Measurements from ENCODE around the gene RPL18A. TPM values are rescaled to one million over a fixed set of nuclear protein-coding genes. Genes with fewer than 3 reads are reported as not detected.

RPL18A gene
- total and polyA plus RNA-seq, 2 of the 13 experiments (the other 11 are each of a cell fraction or from before 2014, with no cell fraction given) = 1,471 to 2,004 TPM

- TF ChIP-seq CHD4 (IDR thresholded peaks at IDR 0.05; ENCODE audit: borderline replicate concordance, low read length) (no peak), NAIF1 (CRISPR knock-in tag; IDR thresholded peaks at IDR 0.05; ENCODE audit: borderline replicate concordance) (no peak), SOX5 (CRISPR knock-in tag; IDR thresholded peaks at IDR 0.05; ENCODE audit: borderline replicate concordance) (no peak), E2F5 (CRISPR knock-in tag; conservative IDR thresholded peaks at IDR 0.05) (no peak), MAZ (IDR thresholded peaks at IDR 0.05; ENCODE audit: borderline replicate concordance, low read depth, low read length) (no peak), MAZ (CRISPR knock-in tag; IDR thresholded peaks at IDR 0.05; ENCODE audit: low read depth) (0 out of 2 replicates have a peak, but pooled peaks have one; percentile 55), SPEN (CRISPR knock-in tag; IDR thresholded peaks at IDR 0.05; ENCODE audit: low read depth) (no peak), ZNF703 (CRISPR knock-in tag; IDR thresholded peaks at IDR 0.05; ENCODE audit: borderline replicate concordance) (no peak), POGK (CRISPR knock-in tag; conservative IDR thresholded peaks at IDR 0.05) (no peak), RFXANK (CRISPR knock-in tag; IDR thresholded peaks at IDR 0.05) (no peak), PAX8 (CRISPR knock-in tag; IDR thresholded peaks at IDR 0.05; ENCODE audit: borderline replicate concordance) (no peak), MBD4 (IDR thresholded peaks at IDR 0.05; ENCODE audit: borderline replicate concordance, low read length) (0 out of 2 replicates have a peak, but pooled peaks have one; percentile 41), PAWR (CRISPR knock-in tag; IDR thresholded peaks at IDR 0.05; ENCODE audit: borderline replicate concordance) (no peak), ZNF33A (CRISPR knock-in tag; IDR thresholded peaks at IDR 0.05; ENCODE audit: borderline replicate concordance) (no peak), POLR2A (IDR thresholded peaks at IDR 0.05; ENCODE audit: insufficient read depth in 1 of 2, low read depth in 2 of 2, low read length in 2 of 2) (peak in 1 of 2 experiments; percentile 74), ZNF629 (CRISPR knock-in tag; conservative IDR thresholded peaks at IDR 0.05) (no peak), KAT2B (IDR thresholded peaks at IDR 0.05; ENCODE audit: borderline replicate concordance, low read depth, low read length) (no peak), ZBTB4 (CRISPR knock-in tag; IDR thresholded peaks at IDR 0.05; ENCODE audit: borderline replicate concordance) (0 out of 2 replicates have a peak, but pooled peaks have one; percentile 18), ZNF547 (CRISPR knock-in tag; IDR thresholded peaks at IDR 0.05) (no peak), POGZ (CRISPR knock-in tag; IDR thresholded peaks at IDR 0.05) (no peak), KDM4B (CRISPR knock-in tag; IDR thresholded peaks at IDR 0.05) (no peak), STAT5B (CRISPR knock-in tag; IDR thresholded peaks at IDR 0.05) (no peak), HDAC2 (CRISPR knock-in tag; IDR thresholded peaks at IDR 0.05) (no peak), ZSCAN21 (CRISPR knock-in tag; IDR thresholded peaks at IDR 0.05; ENCODE audit: borderline replicate concordance) (no peak), NFIC (IDR thresholded peaks at IDR 0.05; ENCODE audit: low read length) (no peak)
These were observed 5.9 kb downstream of the RPL18A start (continued) for GRCh38 chr19:17865364-17866311.

Measured in HepG2 (cell line).